ENCODE measurements around the gene NDRG2.

GRCh38 chr14:21040370-21040925, 15.6 kb upstream of the NDRG2 start:
- TF ChIP-seq CTCF (conservative IDR thresholded peaks at IDR 0.05) (peak; percentile 32), ZFX (IDR thresholded peaks at IDR 0.05) (no peak)

Data from C4-2B (cell line).